SK-N-SH (cell line): ENCODE measurements around the gene IPPK.

Experiments used
- CTCF ChIP-seq: fragments of 200-600 bp; sonication (generic); IDR thresholded peaks from 2 replicates; pipeline ENCODE4 v1.6.1; 2017; ENCODE audit warnings: antibody characterized with exemption, mild to moderate bottlenecking, moderate library complexity
- EZH2phosphoT487 ChIP-seq: fragments of 200-600 bp; sonication (generic); IDR thresholded peaks from 2 replicates; pipeline ENCODE4 v1.6.1; 2017; ENCODE audit warnings: low read depth, mixed run types, mild to moderate bottlenecking, antibody characterized with exemption, moderate library complexity, borderline replicate concordance
- FOXM1 ChIP-seq: IDR thresholded peaks from 2 replicates; pipeline ENCODE4 v1.4.0; 2012; ENCODE audit warnings: low read depth, mild to moderate bottlenecking
- GABPA ChIP-seq: IDR thresholded peaks from 2 replicates; pipeline ENCODE4 v1.4.0; 2012; ENCODE audit warnings: low read depth, mild to moderate bottlenecking
- POLR2AphosphoS5 ChIP-seq: IDR thresholded peaks from 2 replicates; pipeline ENCODE4 v1.6.1; 2012; ENCODE audit warnings: low read depth, low read length
- RFX5 ChIP-seq: IDR thresholded peaks from 2 replicates; pipeline ENCODE4 v1.6.1; 2012; ENCODE audit warnings: mild to moderate bottlenecking, improper control_type of control experiment, low read length
- TF ChIP-seq, protein P1 (sequence below): IDR thresholded peaks from 2 replicates; pipeline ENCODE4; 2012

GRCh38 chr9:92642041-92642451 lies 27.9 kb downstream of the IPPK start:
- TF ChIP-seq CTCF (no peak), POLR2AphosphoS5 (no peak), RFX5 (no peak), EZH2phosphoT487 (no peak), GABPA (no peak), FOXM1 (no peak)
- TF ChIP-seq, protein P1, sequence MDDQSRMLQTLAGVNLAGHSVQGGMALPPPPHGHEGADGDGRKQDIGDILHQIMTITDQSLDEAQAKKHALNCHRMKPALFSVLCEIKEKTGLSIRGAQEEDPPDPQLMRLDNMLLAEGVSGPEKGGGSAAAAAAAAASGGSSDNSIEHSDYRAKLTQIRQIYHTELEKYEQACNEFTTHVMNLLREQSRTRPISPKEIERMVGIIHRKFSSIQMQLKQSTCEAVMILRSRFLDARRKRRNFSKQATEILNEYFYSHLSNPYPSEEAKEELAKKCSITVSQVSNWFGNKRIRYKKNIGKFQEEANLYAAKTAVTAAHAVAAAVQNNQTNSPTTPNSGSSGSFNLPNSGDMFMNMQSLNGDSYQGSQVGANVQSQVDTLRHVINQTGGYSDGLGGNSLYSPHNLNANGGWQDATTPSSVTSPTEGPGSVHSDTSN: no peak
